GM12878 (cell line): Measurements from ENCODE around the gene TAAR2.

Experiments
- CBX5 ChIP-seq: sonication (generic); IDR thresholded peaks from 2 replicates; pipeline ENCODE4 v1.6.1; 2016; ENCODE audit warnings: low read depth, moderate library complexity, mild to moderate bottlenecking, inconsistent platforms
- CTCF ChIP-seq, 3 experiments: IDR thresholded peaks in 2 of 3; conservative IDR thresholded peaks in 1 of 3; 2 replicates each; pipeline ENCODE4 v1.5.1; 2011; ENCODE audit warnings: low read depth in 3 of 3, low read length in 3 of 3, mild to moderate bottlenecking in 3 of 3, control low read depth in 2 of 3, moderate library complexity in 2 of 3, inconsistent platforms in 1 of 3, mixed read lengths in 1 of 3; ENCODE audit not compliant: control insufficient read depth in 2 of 3, insufficient read depth in 1 of 3; ENCODE audit errors: extremely low read depth in 1 of 3
- EED ChIP-seq: sonication (generic); IDR thresholded peaks from 2 replicates; pipeline ENCODE4 v1.6.1; 2016; ENCODE audit warnings: antibody characterized with exemption, low read depth
- JUND ChIP-seq: IDR thresholded peaks from 2 replicates; pipeline ENCODE4 v1.6.1; 2012; ENCODE audit warnings: low read depth, mild to moderate bottlenecking, low read length, improper control_type of control experiment, moderate library complexity
- MTA2 ChIP-seq: fragments of 450-650 bp; IDR thresholded peaks from 2 replicates; pipeline ENCODE4 v1.6.1; 2016; ENCODE audit warnings: low read depth, mild to moderate bottlenecking, moderate library complexity
- NRF1 ChIP-seq: conservative IDR thresholded peaks from 2 replicates; pipeline ENCODE4 v1.6.1; 2011; ENCODE audit warnings: mild to moderate bottlenecking, low read depth, low read length, improper control_type of control experiment
- POLR2A ChIP-seq: IDR thresholded peaks from 2 replicates; pipeline ENCODE4 v1.6.1; 2011; ENCODE audit warnings: low read depth, mild to moderate bottlenecking, low read length
- REST ChIP-seq: IDR thresholded peaks from 2 replicates; pipeline ENCODE4 v1.6.1; 2012; ENCODE audit warnings: mild to moderate bottlenecking, low read depth, low read length
- SIN3A ChIP-seq: IDR thresholded peaks from 2 replicates; pipeline ENCODE4 v1.6.1; 2012; ENCODE audit warnings: low read depth, low read length, improper control_type of control experiment
- SMC3 ChIP-seq: IDR thresholded peaks from 2 replicates; pipeline ENCODE4 v1.6.1; 2011; ENCODE audit warnings: low read length, improper control_type of control experiment, borderline replicate concordance
- SP1 ChIP-seq: IDR thresholded peaks from one replicate; pipeline ENCODE4 v1.6.1; 2011; ENCODE audit warnings: low read depth, low read length
- YY1 ChIP-seq: IDR thresholded peaks from 2 replicates; pipeline ENCODE4 v1.6.1; 2011; ENCODE audit warnings: low read depth, mild to moderate bottlenecking, low read length
- ZNF687 ChIP-seq: fragments of 450-650 bp; IDR thresholded peaks from 2 replicates; pipeline ENCODE4 v1.6.1; 2017; ENCODE audit warnings: mild to moderate bottlenecking, moderate library complexity
- ZSCAN29 ChIP-seq: fragments of 450-650 bp; IDR thresholded peaks from 2 replicates; pipeline ENCODE4 v1.6.1; 2017; ENCODE audit warnings: mild to moderate bottlenecking, moderate library complexity

- TF ChIP-seq SMC3 (no peak), YY1 (no peak), MTA2 (no peak), JUND (no peak), CTCF (IDR thresholded peaks at IDR 0.05 in 2 of 3, conservative IDR thresholded peaks at IDR 0.05 in 1 of 3; ENCODE audit: control insufficient read depth in 2 of 3, extremely low read depth in 1 of 3, insufficient read depth in 1 of 3, low read depth in 3 of 3, low read length in 3 of 3) (no peak), CBX5 (no peak), POLR2A (no peak), REST (no peak), EED (no peak), SP1 (no peak), ZNF687 (no peak), ZSCAN29 (no peak), NRF1 (no peak), SIN3A (no peak)
Observed at GRCh38 chr6:132666118-132666517, 42.0 kb upstream of the TAAR2 start.
